Naive thymus-derived CD4-positive, alpha-beta T cell (primary cell): ENCODE measurements around the gene RELN. TPM values are rescaled to one million over a fixed set of nuclear protein-coding genes. Genes with fewer than 3 reads are reported as not detected.

ENCODE experiments used
- ATAC-seq: fragments of 150-1000 bp; cut with Tn5 transposase; 2 replicates; pipeline ENCODE4 v1.10.0; 2021; ENCODE audit warnings: mild to moderate bottlenecking, moderate library complexity
- CTCF ChIA-PET: fragments of 350-600 bp; sonication (Branson Sonifier 250); formaldehyde crosslinking; loops from one replicate; lab custom pipeline; 2021; ENCODE audit warnings: antibody characterized with exemption; lab: Charles Lee
- POLR2A ChIA-PET: fragments of 350-600 bp; sonication (Branson Sonifier 250); formaldehyde crosslinking; loops from one replicate; lab custom pipeline; 2021; ENCODE audit warnings: antibody characterized with exemption, inconsistent platforms; lab: Charles Lee
- DNase-seq, 9 donors: peaks; one replicate each; pipeline versions ENCODE4 v3.0.0 to v3.0.0-alpha.2; 2020 to 2022; ENCODE audit warnings: mixed read lengths in 1 of 9
- H3K27ac ChIP-seq: one replicate; pipeline ENCODE4 v1.7.0; 2013; ENCODE audit warnings: mild to moderate bottlenecking, low read depth, low read length, moderate library complexity
- H3K27me3 ChIP-seq, 2 donors: one replicate each; pipeline ENCODE4 v1.7.0; 2013; ENCODE audit warnings: low read length in 2 of 2, mild to moderate bottlenecking in 2 of 2, moderate library complexity in 2 of 2; ENCODE audit not compliant: control insufficient read depth in 2 of 2, insufficient read depth in 2 of 2
- H3K36me3 ChIP-seq, 3 experiments: 1 replicate in 2 of 3; 2 replicates in 1 of 3; pipeline ENCODE4 v1.7.0; 2013; ENCODE audit warnings: low read length in 3 of 3, mild to moderate bottlenecking in 3 of 3, moderate library complexity in 1 of 3; ENCODE audit not compliant: insufficient read depth in 3 of 3, control insufficient read depth in 2 of 3
- H3K4me1 ChIP-seq, 2 donors: one replicate each; pipeline ENCODE4 v1.7.0; 2013; ENCODE audit warnings: low read length in 2 of 2, mild to moderate bottlenecking in 2 of 2, moderate library complexity in 1 of 2; ENCODE audit not compliant: control insufficient read depth in 2 of 2, insufficient read depth in 2 of 2
- H3K4me3 ChIP-seq: 2 replicates; pipeline ENCODE4 v1.7.0; 2013; ENCODE audit warnings: mild to moderate bottlenecking, low read length
- H3K9me3 ChIP-seq, 3 experiments: 1 replicate in 2 of 3; 2 replicates in 1 of 3; pipeline ENCODE4 v1.7.0; 2013; ENCODE audit warnings: low read length in 3 of 3; ENCODE audit not compliant: control insufficient read depth in 2 of 3
- H3K27ac Mint-ChIP-seq, 9 donors: one replicate each; pipeline ENCODE4 v1.8.0; 2020 to 2022; ENCODE audit warnings: mixed read lengths in 9 of 9, mild to moderate bottlenecking in 8 of 9, moderate library complexity in 5 of 9, inconsistent platforms in 2 of 9
- H3K27me3 Mint-ChIP-seq, 5 donors: one replicate each; pipeline ENCODE4 v1.8.0; 2021 to 2022; ENCODE audit warnings: mixed read lengths in 5 of 5, mild to moderate bottlenecking in 1 of 5
- H3K36me3 Mint-ChIP-seq, 5 donors: one replicate each; pipeline ENCODE4 v1.8.0; 2020 to 2022; ENCODE audit warnings: mixed read lengths in 5 of 5, mild to moderate bottlenecking in 3 of 5, inconsistent platforms in 1 of 5
- H3K4me1 Mint-ChIP-seq, 7 donors: one replicate each; pipeline ENCODE4 v1.8.0; 2020 to 2022; ENCODE audit warnings: mixed read lengths in 7 of 7, mild to moderate bottlenecking in 3 of 7, inconsistent platforms in 1 of 7
- H3K4me3 Mint-ChIP-seq, 10 donors: one replicate each; pipeline ENCODE4 v1.8.0; 2020 to 2022; ENCODE audit warnings: mild to moderate bottlenecking in 10 of 10, mixed read lengths in 10 of 10, moderate library complexity in 6 of 10, inconsistent platforms in 2 of 10
- H3K9me3 Mint-ChIP-seq, 11 donors: one replicate each; pipeline ENCODE4 v1.8.0; 2020 to 2022; ENCODE audit warnings: mixed read lengths in 11 of 11, mild to moderate bottlenecking in 4 of 11, inconsistent platforms in 1 of 11, moderate library complexity in 1 of 11
- intact Hi-C, 2 donors: fragments of 100-400 bp; cut with micrococcal nuclease; formaldehyde crosslinking; loops; one replicate each; pipeline ENCODE4 v1.15.1; 2023
- polyA plus RNA-seq, 2 donors: library from polyadenylated mRNA; unstranded; fragments of 300-500 nt; fragmentation: Illumina TruSeq; gene quantifications; one replicate each; pipeline ENCODE4 v1.2.3, GENCODE V29; 2021
- total RNA-seq, 6 experiments: library from RNA in 5 of 6; stranded (reverse) in 5 of 6; gene quantifications; 1 replicate in 5 of 6; 2 replicates in 1 of 6; pipeline ENCODE4 v1.2.3 and lab custom pipeline; 2021 to 2026

Gene RELN
- total and polyA plus RNA-seq, 7 experiments from 2014 or later = not detected

DNA sequence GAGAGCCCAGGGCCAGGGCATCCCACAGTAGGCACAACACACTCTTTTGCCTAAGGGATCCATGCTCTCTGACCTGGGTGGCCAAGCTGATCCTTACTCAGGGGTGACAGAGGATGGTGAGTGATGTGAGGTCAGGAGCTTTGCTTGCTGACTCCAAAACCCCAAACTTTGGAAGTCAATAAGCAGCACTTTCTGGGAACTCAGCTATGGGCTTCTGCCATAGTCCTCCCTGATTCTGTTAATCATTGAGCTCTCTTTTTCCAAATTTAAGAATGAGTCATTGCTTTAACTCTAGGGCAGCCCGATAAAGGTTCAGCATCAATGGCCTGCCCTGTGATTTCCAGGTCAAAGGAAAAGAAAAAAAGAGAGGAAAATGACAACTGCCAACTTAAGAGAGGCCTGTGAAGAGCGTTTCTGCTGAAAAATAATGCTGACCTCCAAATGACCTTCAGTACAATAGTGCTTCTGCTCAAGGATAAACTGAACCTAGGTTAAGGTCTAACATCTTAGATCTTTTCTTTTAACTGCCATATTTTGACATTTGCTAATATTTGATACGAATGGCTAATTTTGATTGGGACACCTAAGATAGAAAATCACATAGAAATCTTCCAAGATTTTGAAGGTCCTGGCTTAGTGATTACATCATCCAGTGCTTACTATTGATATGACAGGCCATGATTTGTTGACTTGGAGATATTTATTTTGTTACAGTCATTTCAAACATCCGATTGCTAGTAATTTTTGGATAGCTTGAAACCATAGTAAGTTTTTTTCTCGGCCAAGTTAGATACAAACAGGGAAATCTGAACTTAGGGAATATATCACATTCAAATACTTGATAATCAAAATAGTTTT, 20.8 kb upstream of the RELN start:
- Mint-ChIP-seq H3K36me3 (no peaks in the 10 kb centered on the region), H3K4me3 (no peak overlapping the region), H3K27me3 (peaks cover 0 to 19% (median 15%) of the 10 kb centered on the region in 5 donors), H3K27ac (no peak overlapping the region), H3K4me1 (no peaks in the 10 kb centered on the region), H3K9me3 (peaks cover 0 to 3% (median 0%) of the 10 kb centered on the region in 11 donors)
- Histone ChIP-seq H3K27ac (no peak overlapping the region), H3K27me3 (no peaks in the 10 kb centered on the region), H3K36me3 (no peaks in the 10 kb centered on the region), H3K4me3 (no peak overlapping the region), H3K4me1 (no peaks in the 10 kb centered on the region), H3K9me3 (no peaks in the 10 kb centered on the region)
- intact Hi-C loops = no loop called here
- CTCF ChIA-PET = no interaction called here
- POLR2A ChIA-PET = no interaction called here
- DNase-seq (no peak), ATAC-seq (no peak)

DNA sequence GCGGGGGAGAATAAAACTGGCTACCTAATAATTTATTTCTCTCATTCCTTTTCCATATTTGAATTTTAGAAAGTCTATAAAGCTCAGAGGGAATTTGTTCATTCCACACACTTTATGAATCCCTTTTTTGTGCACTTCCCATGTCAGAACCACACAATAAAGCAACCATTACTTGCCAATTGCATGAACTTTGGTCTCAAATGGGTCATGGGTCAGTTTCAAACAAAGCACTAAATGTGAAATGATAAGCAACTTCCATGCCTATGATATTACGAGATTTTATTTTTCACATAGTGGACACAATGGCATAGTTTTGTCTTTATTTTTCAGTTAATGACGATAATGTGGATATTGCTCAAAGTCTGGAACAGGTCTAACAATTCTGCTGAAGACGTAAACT, 18.6 kb upstream of the RELN start:
- Histone ChIP-seq H3K27ac (no peak overlapping the region), H3K4me3 (no peak overlapping the region), H3K9me3 (no peaks in the 10 kb centered on the region), H3K36me3 (no peaks in the 10 kb centered on the region), H3K4me1 (no peaks in the 10 kb centered on the region), H3K27me3 (no peaks in the 10 kb centered on the region)
- DNase-seq = no peak
- intact Hi-C loops = no loop called here
- no peak for ATAC-seq
- Mint-ChIP-seq H3K9me3 (peaks cover 0 to 2% (median 0%) of the 10 kb centered on the region in 11 donors), H3K4me1 (no peaks in the 10 kb centered on the region), H3K27ac (no peak overlapping the region), H3K27me3 (peaks cover 0 to 19% (median 13%) of the 10 kb centered on the region in 5 donors), H3K4me3 (no peak overlapping the region), H3K36me3 (no peaks in the 10 kb centered on the region)
- POLR2A ChIA-PET = no interaction called here
- CTCF ChIA-PET = no interaction called here

DNA sequence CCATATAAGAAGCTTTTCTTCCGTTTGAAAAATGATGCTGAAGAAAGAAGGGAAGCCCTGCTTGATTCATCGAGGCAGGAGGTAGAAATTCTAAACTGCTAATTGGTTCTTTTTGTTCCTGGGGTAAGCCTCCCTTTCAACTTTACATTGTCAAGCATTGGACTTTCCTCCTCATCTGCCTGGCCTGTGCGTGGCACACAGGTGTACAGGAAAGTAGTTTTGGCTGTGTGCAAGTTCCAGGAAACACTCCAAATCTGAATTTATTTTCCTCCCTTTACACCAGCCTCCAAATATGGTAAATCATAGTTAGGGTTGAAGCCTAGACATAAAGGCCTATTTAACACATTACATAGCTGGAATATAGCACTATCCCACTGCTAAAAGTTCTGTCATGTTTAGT, 18.2 kb upstream of the RELN start:
- Histone ChIP-seq H3K27ac (no peak overlapping the region), H3K9me3 (no peaks in the 10 kb centered on the region), H3K4me3 (no peak overlapping the region), H3K4me1 (no peaks in the 10 kb centered on the region), H3K36me3 (no peaks in the 10 kb centered on the region), H3K27me3 (no peaks in the 10 kb centered on the region)
- peaks cover 0 to 2% (median 0%) of the 10 kb centered on the region in 11 donors for H3K9me3 Mint-ChIP-seq
- DNase-seq (no peak), ATAC-seq (no peak)
- H3K27ac Mint-ChIP-seq = no peak overlapping the region
- H3K36me3 Mint-ChIP-seq = no peaks in the 10 kb centered on the region
- no peaks in the 10 kb centered on the region for H3K4me1 Mint-ChIP-seq
- H3K27me3 Mint-ChIP-seq = peaks cover 3 to 22% (median 17%) of the 10 kb centered on the region in 5 donors
- ChIA-PET CTCF (no interaction called here), POLR2A (no interaction called here)
- intact Hi-C loops = no loop called here
- H3K4me3 Mint-ChIP-seq = no peak overlapping the region

DNA sequence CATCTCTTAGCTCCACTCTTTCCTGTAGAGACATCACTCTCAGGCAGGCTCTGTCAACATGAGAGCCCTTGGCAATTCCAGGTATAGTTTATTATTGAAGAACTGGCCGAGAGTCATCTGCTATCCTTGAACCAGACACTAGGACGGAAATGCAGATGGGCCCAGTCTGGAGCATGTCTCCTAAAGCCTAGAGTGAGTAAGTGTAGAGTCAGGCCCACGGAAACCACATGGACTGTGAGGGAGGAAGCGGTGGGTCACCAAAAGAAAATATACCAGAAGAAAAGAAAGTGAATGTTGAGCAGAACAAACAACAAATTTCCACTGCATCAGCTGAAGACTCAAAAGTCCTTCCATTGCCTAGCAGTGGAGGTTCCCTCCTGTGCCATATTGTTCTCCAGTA, 15.7 kb upstream of the RELN start:
- Histone ChIP-seq H3K9me3 (no peaks in the 10 kb centered on the region), H3K4me1 (no peaks in the 10 kb centered on the region), H3K27me3 (no peaks in the 10 kb centered on the region), H3K4me3 (no peak overlapping the region), H3K27ac (no peak overlapping the region), H3K36me3 (no peaks in the 10 kb centered on the region)
- POLR2A ChIA-PET = no interaction called here
- Mint-ChIP-seq H3K4me3 (no peak overlapping the region), H3K36me3 (no peaks in the 10 kb centered on the region), H3K27ac (no peak overlapping the region), H3K4me1 (no peaks in the 10 kb centered on the region), H3K27me3 (peaks cover 2 to 11% (median 6%) of the 10 kb centered on the region in 5 donors), H3K9me3 (peaks cover 0 to 2% (median 0%) of the 10 kb centered on the region in 11 donors)
- CTCF ChIA-PET = no interaction called here
- ATAC-seq (no peak), DNase-seq (no peak)
- intact Hi-C loops = no loop called here

DNA sequence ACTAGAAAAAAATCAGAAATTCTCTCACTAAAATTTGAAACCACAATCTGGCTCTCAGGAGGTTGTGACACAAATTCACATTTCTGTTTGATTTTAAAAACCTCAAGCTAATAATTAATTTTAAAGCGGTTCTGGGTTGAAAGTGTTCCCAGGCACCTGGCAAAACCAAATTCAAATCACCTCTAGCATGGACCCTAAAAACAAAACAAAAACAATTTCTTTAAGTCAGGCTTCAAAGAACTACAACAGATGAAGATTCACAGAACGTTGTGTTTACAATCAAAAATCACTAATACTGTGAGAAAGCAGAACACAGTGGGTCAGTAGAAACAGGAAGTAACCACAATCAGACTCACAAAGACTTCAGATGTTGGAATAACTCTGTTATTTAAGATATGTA, 7.2 kb upstream of the RELN start:
- DNase-seq (no peak), ATAC-seq (no peak)
- intact Hi-C loops = loop anchor here in 1 of 2 donors (10.0 kb wide), 1 partner anchor 58 kb away; no protein-coding TSS in a partner anchor
- no peaks in the 10 kb centered on the region for H3K9me3 ChIP-seq
- H3K27me3 ChIP-seq = peaks cover 0 to 2% of the 10 kb centered on the region in 2 donors
- ChIA-PET CTCF (no interaction called here), POLR2A (no interaction called here)
- Mint-ChIP-seq H3K36me3 (no peaks in the 10 kb centered on the region), H3K27ac (no peak overlapping the region), H3K4me3 (no peak overlapping the region), H3K27me3 (peaks cover 8 to 15% (median 12%) of the 10 kb centered on the region in 5 donors), H3K4me1 (no peaks in the 10 kb centered on the region), H3K9me3 (no peaks in the 10 kb centered on the region)
- no peak overlapping the region for H3K4me3 ChIP-seq
- no peaks in the 10 kb centered on the region for H3K4me1 ChIP-seq
- no peak overlapping the region for H3K27ac ChIP-seq
- H3K36me3 ChIP-seq = no peaks in the 10 kb centered on the region

DNA sequence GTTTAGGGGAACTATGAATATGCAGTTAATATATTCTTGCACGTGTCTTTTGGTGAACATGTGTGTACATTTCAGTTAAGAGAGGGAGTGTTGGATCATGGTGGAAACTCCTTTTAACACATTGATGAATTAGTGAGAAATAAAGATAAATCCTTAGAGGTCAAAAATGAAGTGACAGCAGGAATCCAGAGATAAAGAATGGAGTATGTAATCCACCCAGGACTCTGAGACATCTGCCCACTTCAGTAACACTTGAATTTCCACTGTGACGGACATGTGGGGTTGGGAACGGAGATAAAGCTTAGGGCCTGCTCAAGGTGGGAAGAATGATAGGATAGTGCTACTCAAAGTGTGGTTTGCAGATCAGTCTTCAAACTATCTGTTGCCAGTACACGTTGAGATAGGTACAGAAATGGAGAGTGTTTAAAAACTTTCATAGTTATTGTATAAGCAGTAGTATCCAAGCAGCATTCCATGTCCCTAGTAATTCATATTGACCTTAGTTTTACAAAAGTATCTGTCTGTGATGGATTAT, 6.6 kb upstream of the RELN start:
- DNase-seq (no peak), ATAC-seq (no peak)
- H3K36me3 ChIP-seq = no peaks in the 10 kb centered on the region
- H3K9me3 ChIP-seq = no peaks in the 10 kb centered on the region
- no peaks in the 10 kb centered on the region for H3K9me3 Mint-ChIP-seq
- H3K4me3 Mint-ChIP-seq = no peak overlapping the region
- ChIA-PET CTCF (no interaction called here), POLR2A (no interaction called here)
- H3K36me3 Mint-ChIP-seq = no peaks in the 10 kb centered on the region
- H3K4me1 Mint-ChIP-seq = peaks cover 0 to 2% (median 0%) of the 10 kb centered on the region in 7 donors
- no peaks in the 10 kb centered on the region for H3K4me1 ChIP-seq
- H3K27me3 ChIP-seq = peaks cover 0 to 2% of the 10 kb centered on the region in 2 donors
- H3K27ac ChIP-seq = no peak overlapping the region
- no peak overlapping the region for H3K27ac Mint-ChIP-seq
- intact Hi-C loops = loop anchor here in 1 of 2 donors (10.0 kb wide), 1 partner anchor 59 kb away; no protein-coding TSS in a partner anchor
- H3K27me3 Mint-ChIP-seq = peaks cover 11 to 21% (median 17%) of the 10 kb centered on the region in 5 donors
- H3K4me3 ChIP-seq = no peak overlapping the region
